Stimulated activated naive CD8-positive, alpha-beta T cell treated with anti-CD3 and anti-CD28 coated beads, Interleukin-15, Interleukin-2, amounts not matched to agents 100 ng/mL and 50 ng/mL, for 24 hours (primary cell): ENCODE data around the gene TRPT1.
A peak's percentile ranks its signal among the peaks of the same experiment; 100 is the strongest.

Experiments used
- H3K27ac Mint-ChIP-seq: one replicate; pipeline ENCODE4 v1.8.0; 2021; ENCODE audit warnings: mild to moderate bottlenecking, mixed read lengths
- H3K27me3 Mint-ChIP-seq: one replicate; pipeline ENCODE4 v1.8.0; 2021; ENCODE audit warnings: mixed read lengths
- H3K36me3 Mint-ChIP-seq: one replicate; pipeline ENCODE4 v1.8.0; 2021; ENCODE audit warnings: low read depth, mixed read lengths
- H3K4me1 Mint-ChIP-seq: one replicate; pipeline ENCODE4 v1.8.0; 2021; ENCODE audit warnings: low read depth, mixed read lengths
- H3K4me3 Mint-ChIP-seq: one replicate; pipeline ENCODE4 v1.8.0; 2021; ENCODE audit warnings: mild to moderate bottlenecking, mixed read lengths
- H3K9me3 Mint-ChIP-seq: one replicate; pipeline ENCODE4 v1.8.0; 2021; ENCODE audit warnings: mixed read lengths

Gene TRPT1

DNA sequence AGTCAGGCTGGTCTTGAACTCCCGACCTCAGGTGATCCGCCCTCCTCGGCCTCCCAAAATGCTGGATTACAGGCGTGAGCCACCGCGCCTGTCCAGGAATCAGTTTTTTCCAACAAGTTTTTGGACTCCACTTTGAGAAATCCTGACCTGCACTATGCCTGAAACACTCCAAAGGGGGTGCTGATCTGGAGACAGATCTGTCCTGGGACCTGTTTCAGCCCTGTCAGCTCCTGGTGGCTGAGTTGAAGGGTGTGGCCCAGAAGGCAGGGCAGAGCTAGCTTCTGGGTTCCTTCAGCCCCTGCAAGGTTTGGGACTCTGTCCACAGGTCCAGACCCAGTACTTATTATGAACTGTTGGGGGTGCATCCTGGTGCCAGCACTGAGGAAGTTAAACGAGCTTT lies 5.6 kb upstream of the TRPT1 start:
- H3K27ac Mint-ChIP-seq = peak overlapping the region; percentile 21
- H3K27me3 Mint-ChIP-seq = no peaks in the 10 kb centered on the region
- no peaks in the 10 kb centered on the region for H3K9me3 Mint-ChIP-seq
- H3K4me3 Mint-ChIP-seq = peak overlapping the region; percentile 86
- peaks cover 59% of the 10 kb centered on the region for H3K4me1 Mint-ChIP-seq
- H3K36me3 Mint-ChIP-seq = no peaks in the 10 kb centered on the region

GRCh38 chr11:64230985-64231365 lies 5.0 kb upstream of the TRPT1 start:
- Mint-ChIP-seq H3K9me3 (no peaks in the 10 kb centered on the region), H3K27ac (peak overlapping the region; percentile 85), H3K4me3 (peak overlapping the region; percentile 86), H3K36me3 (no peaks in the 10 kb centered on the region), H3K27me3 (no peaks in the 10 kb centered on the region), H3K4me1 (peaks cover 59% of the 10 kb centered on the region)

GRCh38 chr11:64230171-64230984 lies 4.4 kb upstream of the TRPT1 start, which contains the start of gene DNAJC4:
Gene DNAJC4, plus strand, starts transcription at chr11:64230548. Its CDS starts 307 bp downstream, at chr11:64230855.
- Mint-ChIP-seq H3K4me3 (peak within 1 kb of the TSS; percentile 86), H3K27ac (peak within 1 kb of the TSS; percentile 85), H3K27me3 (no peaks in the 10 kb centered on the region), H3K36me3 (no peaks in the 10 kb centered on the region), H3K9me3 (no peaks in the 10 kb centered on the region), H3K4me1 (peaks cover 58% of the 10 kb centered on the region)

- H3K4me1 Mint-ChIP-seq = peaks cover 60% of the 10 kb centered on the region
- H3K4me3 Mint-ChIP-seq = peak overlapping the region; percentile 86
- H3K9me3 Mint-ChIP-seq = no peaks in the 10 kb centered on the region
- H3K36me3 Mint-ChIP-seq = no peaks in the 10 kb centered on the region
- H3K27me3 Mint-ChIP-seq = no peaks in the 10 kb centered on the region
- peak overlapping the region; percentile 85 for H3K27ac Mint-ChIP-seq
These were observed 3.8 kb upstream of the TRPT1 start for GRCh38 chr11:64229744-64230170.

GRCh38 chr11:64229090-64229743 lies 3.2 kb upstream of the TRPT1 start:
- Mint-ChIP-seq H3K4me1 (peaks cover 60% of the 10 kb centered on the region), H3K9me3 (no peaks in the 10 kb centered on the region), H3K4me3 (peak overlapping the region; percentile 86), H3K27ac (peak overlapping the region; percentile 85), H3K27me3 (no peaks in the 10 kb centered on the region), H3K36me3 (no peaks in the 10 kb centered on the region)

DNA sequence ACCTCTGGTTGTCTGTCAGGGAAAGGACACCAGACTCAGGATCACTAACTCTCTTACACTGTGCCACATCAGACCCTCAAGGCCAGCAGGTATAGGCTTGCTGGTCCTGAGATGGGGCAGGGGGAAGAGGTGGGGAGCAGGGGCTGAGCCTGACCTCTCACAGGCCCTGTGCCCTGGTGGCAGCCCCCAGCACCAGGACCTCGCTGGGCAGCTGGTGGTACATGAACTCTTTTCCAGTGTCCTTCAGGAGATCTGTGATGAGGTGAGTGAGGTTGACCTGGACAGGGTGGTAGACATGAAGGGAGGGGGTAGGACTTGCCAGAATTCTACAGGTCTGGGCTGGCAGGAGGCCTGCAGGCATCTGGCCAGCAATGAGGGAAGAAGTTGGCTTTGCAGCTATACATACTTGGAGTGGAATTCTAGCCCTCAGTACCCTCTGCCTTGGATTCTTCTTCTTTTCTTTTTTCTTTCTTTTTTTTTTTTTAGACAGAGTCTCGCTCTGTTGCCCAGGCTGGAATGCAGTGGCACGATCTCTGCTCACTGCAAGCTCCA lies 1.5 kb upstream of the TRPT1 start:
- H3K27me3 Mint-ChIP-seq = no peaks in the 10 kb centered on the region
- peaks cover 5% of the 10 kb centered on the region for H3K36me3 Mint-ChIP-seq
- H3K9me3 Mint-ChIP-seq = no peaks in the 10 kb centered on the region
- peak overlapping the region; percentile 77 for H3K27ac Mint-ChIP-seq
- H3K4me1 Mint-ChIP-seq = peaks cover 51% of the 10 kb centered on the region
- peak overlapping the region; percentile 87 for H3K4me3 Mint-ChIP-seq

- Mint-ChIP-seq H3K36me3 (peaks cover 5% of the 10 kb centered on the region), H3K27me3 (no peaks in the 10 kb centered on the region), H3K27ac (peak overlapping the region; percentile 77), H3K4me1 (peaks cover 44% of the 10 kb centered on the region), H3K9me3 (no peaks in the 10 kb centered on the region), H3K4me3 (peak overlapping the region; percentile 87)
These were observed 593 bp upstream of the TRPT1 start for GRCh38 chr11:64226507-64227051.

GRCh38 chr11:64224891-64225607 lies 937 bp downstream of the TRPT1 start:
- Mint-ChIP-seq H3K36me3 (peaks cover 5% of the 10 kb centered on the region), H3K9me3 (no peaks in the 10 kb centered on the region)

GRCh38 chr11:64224151-64224890 lies 1.7 kb downstream of the TRPT1 start:
- Mint-ChIP-seq H3K4me3 (peak overlapping the region; percentile 87), H3K36me3 (peaks cover 5% of the 10 kb centered on the region), H3K9me3 (no peaks in the 10 kb centered on the region), H3K27me3 (no peaks in the 10 kb centered on the region), H3K4me1 (peaks cover 29% of the 10 kb centered on the region), H3K27ac (peak overlapping the region; percentile 28)

More at GRCh38 chr11:64224891-64225607, 937 bp downstream of the TRPT1 start:
- Mint-ChIP-seq H3K4me1 (peaks cover 36% of the 10 kb centered on the region), H3K27me3 (no peaks in the 10 kb centered on the region), H3K27ac (peak overlapping the region; percentile 74), H3K4me3 (peak overlapping the region; percentile 87)

- no peak overlapping the region for H3K27ac Mint-ChIP-seq
- H3K4me3 Mint-ChIP-seq = no peak overlapping the region
- H3K27me3 Mint-ChIP-seq = no peaks in the 10 kb centered on the region
- H3K4me1 Mint-ChIP-seq = peaks cover 18% of the 10 kb centered on the region
- H3K36me3 Mint-ChIP-seq = peaks cover 14% of the 10 kb centered on the region
- H3K9me3 Mint-ChIP-seq = no peaks in the 10 kb centered on the region
These were observed 2.9 kb downstream of the TRPT1 start for GRCh38 chr11:64223001-64223651.

DNA sequence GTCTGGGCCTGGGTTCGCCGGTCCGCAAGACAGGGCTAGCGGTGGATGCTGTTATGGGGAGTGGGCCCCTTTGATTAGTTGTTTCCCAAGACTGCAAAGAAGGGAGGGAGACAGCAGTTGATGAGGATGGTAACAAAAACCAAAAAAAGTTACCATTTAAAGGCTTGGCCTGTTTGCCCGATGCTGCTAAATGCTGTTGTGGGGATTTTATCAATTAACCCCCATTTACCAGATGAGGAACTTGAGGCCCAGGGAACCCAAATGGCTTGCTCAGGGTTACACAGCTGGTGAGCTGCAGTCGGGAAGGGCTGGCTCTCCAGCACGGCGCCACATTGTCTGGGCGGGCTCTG lies 3.4 kb downstream of the TRPT1 start:
- no peak overlapping the region for H3K27ac Mint-ChIP-seq
- H3K4me3 Mint-ChIP-seq = no peak overlapping the region
- peaks cover 14% of the 10 kb centered on the region for H3K36me3 Mint-ChIP-seq
- peaks cover 13% of the 10 kb centered on the region for H3K4me1 Mint-ChIP-seq
- H3K27me3 Mint-ChIP-seq = no peaks in the 10 kb centered on the region
- no peaks in the 10 kb centered on the region for H3K9me3 Mint-ChIP-seq

- peaks cover 10% of the 10 kb centered on the region for H3K4me1 Mint-ChIP-seq
- H3K9me3 Mint-ChIP-seq = no peaks in the 10 kb centered on the region
- peaks cover 21% of the 10 kb centered on the region for H3K36me3 Mint-ChIP-seq
- H3K27me3 Mint-ChIP-seq = no peaks in the 10 kb centered on the region
- H3K4me3 Mint-ChIP-seq = no peak overlapping the region
- H3K27ac Mint-ChIP-seq = no peak overlapping the region
These were observed 5.2 kb downstream of the TRPT1 start for GRCh38 chr11:64220798-64221197.

GRCh38 chr11:64220271-64220670 lies 5.7 kb downstream of the TRPT1 start:
- Mint-ChIP-seq H3K27me3 (no peaks in the 10 kb centered on the region), H3K4me3 (no peak overlapping the region), H3K27ac (no peak overlapping the region), H3K9me3 (no peaks in the 10 kb centered on the region), H3K36me3 (peaks cover 22% of the 10 kb centered on the region), H3K4me1 (peaks cover 13% of the 10 kb centered on the region)

DNA sequence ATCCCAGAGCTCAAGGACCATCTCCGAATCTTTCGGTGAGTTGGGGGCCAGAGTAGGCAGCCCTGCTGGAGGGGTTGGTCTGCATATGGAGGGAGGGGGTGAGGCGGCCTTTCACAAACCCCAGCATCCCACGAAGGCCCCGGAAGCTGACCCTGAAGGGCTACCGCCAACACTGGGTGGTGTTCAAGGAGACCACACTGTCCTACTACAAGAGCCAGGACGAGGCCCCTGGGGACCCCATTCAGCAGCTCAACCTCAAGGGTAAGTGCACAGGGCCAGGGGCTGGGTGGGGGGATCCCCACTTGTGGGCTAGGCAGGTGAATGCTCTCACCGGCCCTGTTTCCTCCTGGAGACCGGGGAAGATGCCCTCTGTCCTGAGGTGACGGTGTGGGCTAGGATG lies 6.2 kb downstream of the TRPT1 start:
- Mint-ChIP-seq H3K36me3 (peaks cover 28% of the 10 kb centered on the region), H3K27ac (no peak overlapping the region), H3K4me3 (no peak overlapping the region), H3K4me1 (peaks cover 13% of the 10 kb centered on the region), H3K9me3 (no peaks in the 10 kb centered on the region), H3K27me3 (no peaks in the 10 kb centered on the region)
